ENCODE measurements around the gene C1orf226. TPM values are rescaled to one million over a fixed set of nuclear protein-coding genes. Genes with fewer than 3 reads are reported as not detected.
A peak's percentile ranks its signal among the peaks of the same experiment; 100 is the strongest.

Gene C1orf226
- total and polyA plus RNA-seq, 9 of the 15 experiments (the other 6 are each of a cell fraction or from before 2014, with no cell fraction given) = 0.10 to 1.4 (median 0.47) TPM

- TF ChIP-seq RFX5 (IDR thresholded peaks at IDR 0.05; ENCODE audit: low read depth, low read length) = no peak
- TF ChIP-seq NONO (IDR thresholded peaks at IDR 0.05; ENCODE audit: low read depth in 2 of 2, low read length in 1 of 2) = no peak
- no peak for TF ChIP-seq SAFB (IDR thresholded peaks at IDR 0.05; ENCODE audit: borderline replicate concordance, low read depth, low read length)
- no peak for TF ChIP-seq CHD4 (IDR thresholded peaks at IDR 0.05; ENCODE audit: insufficient read depth, insufficient replicate concordance, low read depth, low read length, poor library complexity, severe bottlenecking)
- TF ChIP-seq DDX20 (tag; IDR thresholded peaks at IDR 0.05; ENCODE audit: low read depth) = no peak
- TF ChIP-seq MECOM (CRISPR knock-in tag; IDR thresholded peaks at IDR 0.05) = peak; percentile 89
- TF ChIP-seq POU5F1 (IDR thresholded peaks at IDR 0.05; ENCODE audit: borderline replicate concordance, low read depth, low read length, partially characterized antibody) = no peak
- TF ChIP-seq HES1 (IDR thresholded peaks at IDR 0.05; ENCODE audit: low read depth) = no peak
- no peak; a peak in 2 of 4 replicates for TF ChIP-seq KDM1A (IDR thresholded peaks at IDR 0.05)
- TF ChIP-seq HNRNPL (IDR thresholded peaks at IDR 0.05; ENCODE audit: low read depth, low read length) = no peak
- no peak for TF ChIP-seq PTTG1 (tag; IDR thresholded peaks at IDR 0.05; ENCODE audit: low read depth)
- no peak for TF ChIP-seq ZBTB11 (CRISPR knock-in tag; IDR thresholded peaks at IDR 0.05)
- TF ChIP-seq ZNF316 (IDR thresholded peaks at IDR 0.05) = no peak
- TF ChIP-seq CLOCK (CRISPR knock-in tag; IDR thresholded peaks at IDR 0.05; ENCODE audit: borderline replicate concordance) = no peak
- TF ChIP-seq KAT7 (CRISPR knock-in tag; IDR thresholded peaks at IDR 0.05; ENCODE audit: borderline replicate concordance) = no peak
- TF ChIP-seq ZNF785 (CRISPR knock-in tag; IDR thresholded peaks at IDR 0.05) = no peak
- no peak for TF ChIP-seq UBTF (IDR thresholded peaks at IDR 0.05; ENCODE audit: borderline replicate concordance in 1 of 2, low read depth in 2 of 2, low read length in 2 of 2)
Observed at GRCh38 chr1:162397039-162397448, 15.5 kb downstream of the C1orf226 start (continued).
